CD4-positive, CD25-positive, alpha-beta regulatory T cell (primary cell): ENCODE results near the gene TLE4. TPM values are rescaled to one million over a fixed set of nuclear protein-coding genes. Genes with fewer than 3 reads are reported as not detected.

Experiments used
- ATAC-seq, 2 donors: fragments of 150-1000 bp; cut with Tn5 transposase; one replicate each; pipeline ENCODE4 v1.10.0; 2021; ENCODE audit warnings: low read depth in 2 of 2, moderate number of reproducible peaks in 2 of 2, moderate library complexity in 1 of 2
- DNase-seq, 3 donors: peaks; one replicate each; pipeline versions ENCODE4 v3.0.0 to v3.0.0-alpha.2; 2012 to 2022; ENCODE audit warnings: mixed read lengths in 1 of 3
- H3K27ac ChIP-seq: one replicate; pipeline ENCODE4 v1.7.0; 2013; ENCODE audit warnings: mild to moderate bottlenecking, low read length; ENCODE audit not compliant: insufficient read depth, poor library complexity, severe bottlenecking
- H3K27me3 ChIP-seq: one replicate; pipeline ENCODE4 v1.7.0; 2013; ENCODE audit warnings: low read length; ENCODE audit not compliant: control insufficient read depth, insufficient read depth
- H3K36me3 ChIP-seq: one replicate; pipeline ENCODE4 v1.7.0; 2013; ENCODE audit warnings: mild to moderate bottlenecking, low read length, moderate library complexity; ENCODE audit not compliant: control insufficient read depth, insufficient read depth
- H3K4me1 ChIP-seq: 2 replicates; pipeline ENCODE4 v1.7.0; 2013; ENCODE audit warnings: mild to moderate bottlenecking, low read length; ENCODE audit not compliant: insufficient read depth, control insufficient read depth, poor library complexity, severe bottlenecking
- H3K4me3 ChIP-seq: one replicate; pipeline ENCODE4 v1.7.0; 2013; ENCODE audit warnings: low read depth, mild to moderate bottlenecking, low read length, moderate library complexity
- H3K9me3 ChIP-seq, 2 experiments: 1 replicate in 1 of 2; 2 replicates in 1 of 2; pipeline ENCODE4 v1.7.0; 2013; ENCODE audit warnings: low read length in 2 of 2, mild to moderate bottlenecking in 1 of 2, moderate library complexity in 1 of 2; ENCODE audit not compliant: control insufficient read depth in 2 of 2
- H3K27ac Mint-ChIP-seq, 3 donors: one replicate each; pipeline ENCODE4 v1.8.0; 2020 to 2022; ENCODE audit warnings: mild to moderate bottlenecking in 3 of 3, mixed read lengths in 3 of 3, moderate library complexity in 2 of 3
- H3K27me3 Mint-ChIP-seq: one replicate; pipeline ENCODE4 v1.8.0; 2022; ENCODE audit warnings: mild to moderate bottlenecking, mixed read lengths
- H3K36me3 Mint-ChIP-seq: one replicate; pipeline ENCODE4 v1.8.0; 2020; ENCODE audit warnings: mixed read lengths
- H3K4me1 Mint-ChIP-seq, 4 donors: one replicate each; pipeline ENCODE4 v1.8.0; 2020 to 2022; ENCODE audit warnings: mixed read lengths in 4 of 4, mild to moderate bottlenecking in 1 of 4
- H3K4me3 Mint-ChIP-seq, 4 donors: one replicate each; pipeline ENCODE4 v1.8.0; 2020 to 2022; ENCODE audit warnings: mild to moderate bottlenecking in 4 of 4, mixed read lengths in 4 of 4, moderate library complexity in 3 of 4
- H3K9me3 Mint-ChIP-seq, 7 donors: one replicate each; pipeline ENCODE4 v1.8.0; 2020 to 2022; ENCODE audit warnings: mixed read lengths in 7 of 7, mild to moderate bottlenecking in 3 of 7, moderate library complexity in 2 of 7
- polyA plus RNA-seq, 4 donors: library from polyadenylated mRNA; unstranded; fragments of 300-500 nt; fragmentation: Illumina TruSeq; gene quantifications; one replicate each; pipeline ENCODE4 v1.2.3, GENCODE V29; 2021
- total RNA-seq: library from RNA; stranded (reverse); gene quantifications from one replicate; pipeline ENCODE4 v1.2.3, GENCODE V29; 2022

TLE4 gene
- total and polyA plus RNA-seq, 5 donors from 2014 or later: 16.2 to 127 (median 24.0) TPM

GRCh38 chr9:79694676-79695400, 123.1 kb downstream of the TLE4 start:
- H3K9me3 Mint-ChIP-seq: no peaks in the 10 kb centered on the region
- H3K9me3 ChIP-seq: no peaks in the 10 kb centered on the region
- peaks cover 18 to 79% (median 52%) of the 10 kb centered on the region in 4 donors for H3K4me1 Mint-ChIP-seq
- H3K27me3 Mint-ChIP-seq: no peaks in the 10 kb centered on the region
- H3K36me3 Mint-ChIP-seq: peaks cover 4% of the 10 kb centered on the region
- peaks cover 2% of the 10 kb centered on the region for H3K36me3 ChIP-seq
- H3K27ac ChIP-seq: no peak overlapping the region
- H3K27me3 ChIP-seq: no peaks in the 10 kb centered on the region
- peaks cover 18% of the 10 kb centered on the region for H3K4me1 ChIP-seq
- no peak overlapping the region for H3K4me3 Mint-ChIP-seq
- no peak for ATAC-seq
- no peak overlapping the region for H3K4me3 ChIP-seq
- DNase-seq: no peak
- peak overlapping the region in 1 of 3 donors; percentile 65 for H3K27ac Mint-ChIP-seq

GRCh38 chr9:79695531-79696175, 123.9 kb downstream of the TLE4 start:
- H3K27ac ChIP-seq: no peak overlapping the region

GRCh38 chr9:79698967-79699366, 127.2 kb downstream of the TLE4 start:
- Mint-ChIP-seq H3K9me3 (no peaks in the 10 kb centered on the region), H3K36me3 (peaks cover 12% of the 10 kb centered on the region), H3K27me3 (no peaks in the 10 kb centered on the region), H3K27ac (peak overlapping the region in 1 of 3 donors; percentile 33), H3K4me1 (peaks cover 14 to 59% (median 47%) of the 10 kb centered on the region in 4 donors), H3K4me3 (peak overlapping the region in 1 of 4 donors; percentile 12)
- Histone ChIP-seq H3K36me3 (peaks cover 2% of the 10 kb centered on the region), H3K4me3 (no peak overlapping the region), H3K4me1 (peaks cover 18% of the 10 kb centered on the region), H3K27ac (no peak overlapping the region), H3K27me3 (no peaks in the 10 kb centered on the region), H3K9me3 (no peaks in the 10 kb centered on the region)
- DNase-seq (no peak), ATAC-seq (no peak)

More at GRCh38 chr9:79695531-79696175, 123.9 kb downstream of the TLE4 start:
- peak in 1 of 3 donors; percentile 22 for DNase-seq
- Histone ChIP-seq H3K4me3 (no peak overlapping the region), H3K9me3 (no peaks in the 10 kb centered on the region), H3K4me1 (peaks cover 18% of the 10 kb centered on the region), H3K27me3 (no peaks in the 10 kb centered on the region), H3K36me3 (peaks cover 2% of the 10 kb centered on the region)
- peaks cover 4% of the 10 kb centered on the region for H3K36me3 Mint-ChIP-seq
- H3K4me1 Mint-ChIP-seq: peaks cover 21 to 85% (median 57%) of the 10 kb centered on the region in 4 donors
- H3K4me3 Mint-ChIP-seq: peak overlapping the region in 1 of 4 donors; percentile 6
- peak; percentile 16 to 34 for ATAC-seq
- H3K9me3 Mint-ChIP-seq: no peaks in the 10 kb centered on the region
- H3K27ac Mint-ChIP-seq: peak overlapping the region in 2 of 3 donors; percentile 4 to 65
- H3K27me3 Mint-ChIP-seq: no peaks in the 10 kb centered on the region

- Histone ChIP-seq H3K4me1 (peaks cover 18% of the 10 kb centered on the region), H3K9me3 (no peaks in the 10 kb centered on the region), H3K4me3 (no peak overlapping the region), H3K27ac (no peak overlapping the region), H3K27me3 (no peaks in the 10 kb centered on the region), H3K36me3 (peaks cover 2% of the 10 kb centered on the region)
- Mint-ChIP-seq H3K36me3 (peaks cover 15% of the 10 kb centered on the region), H3K27ac (peak overlapping the region in 1 of 3 donors; percentile 33), H3K4me3 (peak overlapping the region in 1 of 4 donors; percentile 12), H3K9me3 (no peaks in the 10 kb centered on the region), H3K27me3 (no peaks in the 10 kb centered on the region), H3K4me1 (peaks cover 14 to 54% (median 43%) of the 10 kb centered on the region in 4 donors)
- ATAC-seq: no peak
- DNase-seq: no peak
Observed at GRCh38 chr9:79699479-79699878, 127.7 kb downstream of the TLE4 start.

GRCh38 chr9:79700607-79701360, 129.0 kb downstream of the TLE4 start:
- no peaks in the 10 kb centered on the region for H3K9me3 Mint-ChIP-seq

GRCh38 chr9:79701651-79702050, 129.9 kb downstream of the TLE4 start:
- H3K4me1 ChIP-seq: no peaks in the 10 kb centered on the region
- H3K36me3 ChIP-seq: peaks cover 21% of the 10 kb centered on the region
- no peaks in the 10 kb centered on the region for H3K9me3 Mint-ChIP-seq
- H3K4me3 ChIP-seq: no peak overlapping the region
- no peaks in the 10 kb centered on the region for H3K27me3 Mint-ChIP-seq
- H3K4me1 Mint-ChIP-seq: peaks cover 8 to 38% (median 27%) of the 10 kb centered on the region in 4 donors
- H3K27me3 ChIP-seq: no peaks in the 10 kb centered on the region
- H3K27ac Mint-ChIP-seq: peak overlapping the region in 2 of 3 donors; percentile 21 to 56
- H3K9me3 ChIP-seq: no peaks in the 10 kb centered on the region
- ATAC-seq (no peak), DNase-seq (no peak)
- no peak overlapping the region for H3K4me3 Mint-ChIP-seq
- H3K27ac ChIP-seq: no peak overlapping the region
- peaks cover 34% of the 10 kb centered on the region for H3K36me3 Mint-ChIP-seq

More at GRCh38 chr9:79700607-79701360, 129.0 kb downstream of the TLE4 start:
- no peak overlapping the region for H3K27ac ChIP-seq
- H3K9me3 ChIP-seq: no peaks in the 10 kb centered on the region
- no peak for ATAC-seq
- Mint-ChIP-seq H3K36me3 (peaks cover 28% of the 10 kb centered on the region), H3K4me1 (peaks cover 8 to 43% (median 32%) of the 10 kb centered on the region in 4 donors), H3K4me3 (no peak overlapping the region), H3K27me3 (no peaks in the 10 kb centered on the region), H3K27ac (peak overlapping the region; percentile 20 to 71 (median 66))
- no peaks in the 10 kb centered on the region for H3K27me3 ChIP-seq
- no peak for DNase-seq
- H3K36me3 ChIP-seq: peaks cover 13% of the 10 kb centered on the region
- H3K4me3 ChIP-seq: no peak overlapping the region
- H3K4me1 ChIP-seq: peaks cover 5% of the 10 kb centered on the region

GRCh38 chr9:79705704-79706103, 133.9 kb downstream of the TLE4 start:
- DNase-seq: no peak
- no peaks in the 10 kb centered on the region for H3K27me3 ChIP-seq
- Mint-ChIP-seq H3K27me3 (no peaks in the 10 kb centered on the region), H3K4me1 (peaks cover 0 to 19% (median 3%) of the 10 kb centered on the region in 4 donors), H3K4me3 (no peak overlapping the region), H3K36me3 (peaks cover 56% of the 10 kb centered on the region), H3K27ac (peak overlapping the region in 1 of 3 donors; percentile 23), H3K9me3 (no peaks in the 10 kb centered on the region)
- H3K27ac ChIP-seq: no peak overlapping the region
- no peaks in the 10 kb centered on the region for H3K9me3 ChIP-seq
- H3K36me3 ChIP-seq: peaks cover 54% of the 10 kb centered on the region
- no peak for ATAC-seq
- no peak overlapping the region for H3K4me3 ChIP-seq
- no peaks in the 10 kb centered on the region for H3K4me1 ChIP-seq
